HFFc6 (cell line): ENCODE measurements around the gene FHL5. TPM values are rescaled to one million over a fixed set of nuclear protein-coding genes. Genes with fewer than 3 reads are reported as not detected.

Source experiments
- DNase-seq: peaks from one replicate; pipeline ENCODE4 v3.0.0-alpha.2; 2018
- H3K27ac Mint-ChIP-seq: 2 replicates; pipeline ENCODE4 v1.8.0; 2020; ENCODE audit warnings: mild to moderate bottlenecking, mixed read lengths
- H3K27me3 Mint-ChIP-seq: 2 replicates; pipeline ENCODE4 v1.8.0; 2021; ENCODE audit warnings: mild to moderate bottlenecking, moderate library complexity, mixed read lengths; ENCODE audit not compliant: insufficient read depth
- H3K36me3 Mint-ChIP-seq: 2 replicates; pipeline ENCODE4 v1.8.0; 2021; ENCODE audit warnings: low read depth, mixed read lengths
- H3K4me1 Mint-ChIP-seq: 2 replicates; pipeline ENCODE4 v1.8.0; 2020; ENCODE audit warnings: low read depth, mixed read lengths
- H3K4me3 Mint-ChIP-seq: 2 replicates; pipeline ENCODE4 v1.8.0; 2020; ENCODE audit warnings: mild to moderate bottlenecking, moderate library complexity, mixed read lengths
- H3K9me3 Mint-ChIP-seq: 2 replicates; pipeline ENCODE4 v1.8.0; 2020; ENCODE audit warnings: mild to moderate bottlenecking, mixed read lengths
- CTCF ChIP-seq: fragments of 200-600 bp; sonication (generic); IDR thresholded peaks from 2 replicates; pipeline ENCODE4 v1.5.0; 2021; ENCODE audit warnings: antibody characterized with exemption, mild to moderate bottlenecking
- total RNA-seq, 6 experiments: library from RNA; stranded (reverse); fragmentation: NEBNext Ultra II Directional; extraction: Animal tissue kit (Norgen Biotek cat#: 25700); gene quantifications; 2 replicates in 1 of 6; 3 replicates in 5 of 6; pipeline ENCODE4 v1.2.3, GENCODE V29; 2021

Gene FHL5
- total RNA-seq, 6 experiments from 2014 or later, result not detected

DNA sequence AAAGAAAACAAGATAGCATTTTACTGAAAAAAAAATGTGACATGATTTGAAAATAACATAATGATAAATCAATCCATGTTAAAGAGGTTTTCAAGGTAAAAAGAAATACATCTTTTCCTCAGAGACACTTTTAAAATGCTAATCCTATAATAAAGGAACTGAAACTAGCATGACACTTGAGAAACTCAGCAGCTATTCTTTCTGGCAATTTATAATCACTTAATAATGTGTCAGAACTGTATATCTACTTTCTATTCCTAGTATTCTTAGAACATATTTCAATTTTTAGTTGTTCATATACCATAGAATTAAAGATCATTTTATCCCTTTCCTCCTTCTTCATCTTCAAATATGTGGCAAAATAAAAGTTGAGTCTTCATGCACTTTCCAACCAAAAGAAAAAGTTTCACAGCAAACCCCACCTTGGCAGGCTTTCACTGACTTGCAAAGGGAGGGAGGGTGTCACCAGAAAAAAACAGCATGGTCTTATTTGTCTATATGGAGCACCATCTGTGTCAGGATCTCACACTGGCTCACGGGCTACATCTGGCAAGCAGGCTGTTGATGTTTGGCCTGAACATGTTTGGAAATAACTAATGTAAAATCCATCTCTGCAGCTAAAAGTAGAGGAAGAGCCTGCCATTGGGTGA is 48.5 kb downstream of the FHL5 start:
- H3K9me3 Mint-ChIP-seq, result no peaks in the 10 kb centered on the region
- H3K36me3 Mint-ChIP-seq, result no peaks in the 10 kb centered on the region
- no peak for TF ChIP-seq CTCF
- H3K4me1 Mint-ChIP-seq, result no peaks in the 10 kb centered on the region
- H3K4me3 Mint-ChIP-seq, result no peak overlapping the region
- H3K27me3 Mint-ChIP-seq, result peaks cover 2% of the 10 kb centered on the region; the same call in 1 of the 2 replicates
- no peak for DNase-seq
- no peak overlapping the region for H3K27ac Mint-ChIP-seq

- Mint-ChIP-seq H3K36me3 (no peaks in the 10 kb centered on the region), H3K4me3 (no peak overlapping the region), H3K4me1 (no peaks in the 10 kb centered on the region), H3K27me3 (peaks cover 2% of the 10 kb centered on the region; the same call in 1 of the 2 replicates), H3K27ac (no peak overlapping the region), H3K9me3 (no peaks in the 10 kb centered on the region)
- TF ChIP-seq CTCF, result no peak
- no peak for DNase-seq
Observed at GRCh38 chr6:96613291-96613999, 50.5 kb downstream of the FHL5 start.

DNA sequence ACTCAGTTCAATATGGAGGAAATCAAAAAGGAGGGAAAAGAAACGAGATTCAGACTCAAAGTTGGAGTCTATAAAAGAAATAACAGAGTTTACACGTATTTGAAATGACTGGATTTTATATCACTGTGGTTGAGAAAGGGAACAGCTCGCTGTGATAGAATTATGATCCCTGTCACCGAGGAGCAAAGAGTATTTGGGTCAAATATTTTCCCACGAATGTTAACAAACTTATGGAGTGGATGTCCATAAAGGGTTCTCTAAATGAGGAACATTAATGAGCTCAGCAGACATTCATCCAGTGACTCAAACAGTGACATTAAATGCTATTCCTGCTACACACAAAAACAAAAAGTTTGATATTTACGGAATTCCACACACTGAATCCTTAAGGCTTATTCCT is 57.9 kb downstream of the FHL5 start:
- Mint-ChIP-seq H3K4me3 (no peak overlapping the region), H3K36me3 (no peaks in the 10 kb centered on the region), H3K27me3 (peaks cover 2% of the 10 kb centered on the region; the same call in 1 of the 2 replicates), H3K4me1 (no peaks in the 10 kb centered on the region), H3K27ac (no peak overlapping the region), H3K9me3 (no peaks in the 10 kb centered on the region)
- no peak for DNase-seq
- no peak for TF ChIP-seq CTCF

- peaks cover 2% of the 10 kb centered on the region; the same call in 1 of the 2 replicates for H3K27me3 Mint-ChIP-seq
- no peaks in the 10 kb centered on the region for H3K4me1 Mint-ChIP-seq
- no peak for DNase-seq
- H3K4me3 Mint-ChIP-seq, result no peak overlapping the region
- H3K27ac Mint-ChIP-seq, result no peak overlapping the region
- H3K36me3 Mint-ChIP-seq, result no peaks in the 10 kb centered on the region
- no peak for TF ChIP-seq CTCF
- no peaks in the 10 kb centered on the region for H3K9me3 Mint-ChIP-seq
Observed at GRCh38 chr6:96621983-96622382, 59.1 kb downstream of the FHL5 start.

- H3K36me3 Mint-ChIP-seq, result no peaks in the 10 kb centered on the region
- no peak overlapping the region for H3K4me3 Mint-ChIP-seq
- no peaks in the 10 kb centered on the region for H3K9me3 Mint-ChIP-seq
- no peak overlapping the region for H3K27ac Mint-ChIP-seq
- no peak for DNase-seq
- H3K4me1 Mint-ChIP-seq, result no peaks in the 10 kb centered on the region
- peaks cover 2% of the 10 kb centered on the region; the same call in 1 of the 2 replicates for H3K27me3 Mint-ChIP-seq
- TF ChIP-seq CTCF, result no peak
Observed at GRCh38 chr6:96624957-96625356, 62.0 kb downstream of the FHL5 start.
